ENCODE data around the gene FAM200A.
A peak's percentile ranks its signal among the peaks of the same experiment; 100 is the strongest.
"Not testable (repeated sequence)": the region's sequence is repeated elsewhere in the genome, so short reads cannot be mapped to it uniquely, and the experiment has no call there.

The FAM200A gene

GRCh38 chr7:99553039-99553438, 1.1 kb upstream of the FAM200A start:
- no peak overlapping the region for H3K4me2 ChIP-seq (ENCODE audit: low read depth, low read length)
- peaks cover 6% of the 10 kb centered on the region for H3K79me2 ChIP-seq (ENCODE audit: low read length)
- no peak overlapping the region for H2AFZ ChIP-seq (ENCODE audit: low read length)
- H3F3A ChIP-seq (ENCODE audit: insufficient read depth, low read length), result peaks cover 8% of the 10 kb centered on the region
- no peaks in the 10 kb centered on the region for H3K27me3 ChIP-seq (replicated peaks; ENCODE audit: insufficient read depth, low read length)
- H3K36me3 ChIP-seq (replicated peaks; ENCODE audit: insufficient read depth, low read length), result no peaks in the 10 kb centered on the region
- H3K4me1 ChIP-seq (ENCODE audit: low read length), result no peaks in the 10 kb centered on the region; the same call in 1 of the 2 replicates
- DNase-seq, result no peak
- no peak overlapping the region for H3K9ac ChIP-seq (ENCODE audit: low read length)
- H4K20me1 ChIP-seq (ENCODE audit: insufficient read depth, low read length), result no peaks in the 10 kb centered on the region
- no peak for TF ChIP-seq EZH2phosphoT487 (IDR thresholded peaks at IDR 0.05; ENCODE audit: low read length)
- TF ChIP-seq EZH2 (optimal IDR thresholded peaks at IDR 0.05; ENCODE audit: low read depth, low read length), result no peak
- no peak for TF ChIP-seq CTCF (IDR thresholded peaks at IDR 0.05; ENCODE audit: low read length)
- no peak overlapping the region for H3K27ac ChIP-seq (ENCODE audit: low read length)
- no peak overlapping the region for H3K4me3 ChIP-seq (ENCODE audit: low read length)
- H3K9me2 ChIP-seq (replicated peaks; ENCODE audit: insufficient read depth, low read length), result no peaks in the 10 kb centered on the region
- no peaks in the 10 kb centered on the region for H3K9me3 ChIP-seq (replicated peaks; ENCODE audit: insufficient read depth, low read length)

GRCh38 chr7:99551334-99551733, 580 bp downstream of the FAM200A start:
- Histone ChIP-seq H4K20me1 (ENCODE audit: insufficient read depth, low read length) (no peaks in the 10 kb centered on the region), H3K4me2 (ENCODE audit: low read depth, low read length) (peak overlapping the region; percentile 65), H3K36me3 (replicated peaks; ENCODE audit: insufficient read depth, low read length) (no peaks in the 10 kb centered on the region), H3K9me2 (replicated peaks; ENCODE audit: insufficient read depth, low read length) (no peaks in the 10 kb centered on the region), H3K4me1 (ENCODE audit: low read length) (no peaks in the 10 kb centered on the region; the same call in 1 of the 2 replicates), H3K9me3 (replicated peaks; ENCODE audit: insufficient read depth, low read length) (no peaks in the 10 kb centered on the region), H3K27ac (ENCODE audit: low read length) (no peak overlapping the region), H3K9ac (ENCODE audit: low read length) (peak overlapping the region; percentile 83), H3K27me3 (replicated peaks; ENCODE audit: insufficient read depth, low read length) (no peaks in the 10 kb centered on the region), H3K79me2 (ENCODE audit: low read length) (peaks cover 6% of the 10 kb centered on the region), H2AFZ (ENCODE audit: low read length) (peak overlapping the region; percentile 100), H3F3A (ENCODE audit: insufficient read depth, low read length) (no peaks in the 10 kb centered on the region), H3K4me3 (ENCODE audit: low read length) (peak overlapping the region; percentile 99)
- TF ChIP-seq CTCF (IDR thresholded peaks at IDR 0.05; ENCODE audit: low read length) (no peak), EZH2phosphoT487 (IDR thresholded peaks at IDR 0.05; ENCODE audit: low read length) (no peak), EZH2 (optimal IDR thresholded peaks at IDR 0.05; ENCODE audit: low read depth, low read length) (no peak)
- DNase-seq, result no peak

- not testable (repeated sequence) for H3K79me2 ChIP-seq (ENCODE audit: low read length); H3F3A ChIP-seq (ENCODE audit: insufficient read depth, low read length); H4K20me1 ChIP-seq (ENCODE audit: insufficient read depth, low read length); H3K4me1 ChIP-seq (ENCODE audit: low read length); H3K9me3 ChIP-seq (replicated peaks; ENCODE audit: insufficient read depth, low read length); H3K4me2 ChIP-seq (ENCODE audit: low read depth, low read length); H3K36me3 ChIP-seq (replicated peaks; ENCODE audit: insufficient read depth, low read length); H3K9me2 ChIP-seq (replicated peaks; ENCODE audit: insufficient read depth, low read length); H2AFZ ChIP-seq (ENCODE audit: low read length); H3K4me3 ChIP-seq (ENCODE audit: low read length); DNase-seq; H3K9ac ChIP-seq (ENCODE audit: low read length); H3K27me3 ChIP-seq (replicated peaks; ENCODE audit: insufficient read depth, low read length); H3K27ac ChIP-seq (ENCODE audit: low read length)
These were observed 2.4 kb downstream of the FAM200A start for GRCh38 chr7:99549545-99549944.

GRCh38 chr7:99545308-99545707, 6.6 kb downstream of the FAM200A start:
- H3K79me2 ChIP-seq (ENCODE audit: low read length); H3K9ac ChIP-seq (ENCODE audit: low read length); H3K27ac ChIP-seq (ENCODE audit: low read length); H4K20me1 ChIP-seq (ENCODE audit: insufficient read depth, low read length); H2AFZ ChIP-seq (ENCODE audit: low read length); H3K4me2 ChIP-seq (ENCODE audit: low read depth, low read length); H3K27me3 ChIP-seq (replicated peaks; ENCODE audit: insufficient read depth, low read length); H3K9me2 ChIP-seq (replicated peaks; ENCODE audit: insufficient read depth, low read length); H3F3A ChIP-seq (ENCODE audit: insufficient read depth, low read length); H3K9me3 ChIP-seq (replicated peaks; ENCODE audit: insufficient read depth, low read length); H3K36me3 ChIP-seq (replicated peaks; ENCODE audit: insufficient read depth, low read length); H3K4me3 ChIP-seq (ENCODE audit: low read length); DNase-seq; H3K4me1 ChIP-seq (ENCODE audit: low read length): not testable (repeated sequence)

Data from MM.1S (cell line).